SK-N-SH (cell line): ENCODE data around the gene ANKRD11. TPM values are rescaled to one million over a fixed set of nuclear protein-coding genes. Genes with fewer than 3 reads are reported as not detected.

Experiments used
- CHD2 ChIP-seq: fragments of 150-350 bp; IDR thresholded peaks from 2 replicates; pipeline ENCODE4 v1.6.1; 2018; ENCODE audit warnings: low read length; ENCODE audit not compliant: partially characterized antibody
- ELF1 ChIP-seq: IDR thresholded peaks from 2 replicates; pipeline ENCODE4 v1.4.0; 2012
- FOSL2 ChIP-seq: IDR thresholded peaks from 2 replicates; pipeline ENCODE4 v1.4.0; 2012; ENCODE audit warnings: low read depth, mild to moderate bottlenecking, moderate library complexity, borderline replicate concordance
- FOXJ3 ChIP-seq: sonication (generic); formaldehyde crosslinking; IDR thresholded peaks from 2 replicates; pipeline ENCODE4 v1.5.1; 2020; ENCODE audit warnings: mild to moderate bottlenecking, missing genetic modification reagents
- FOXM1 ChIP-seq: IDR thresholded peaks from 2 replicates; pipeline ENCODE4 v1.4.0; 2012; ENCODE audit warnings: low read depth, mild to moderate bottlenecking
- GATA2 ChIP-seq: sonication (generic); formaldehyde crosslinking; IDR thresholded peaks from 2 replicates; pipeline ENCODE4 v1.5.0; 2020; ENCODE audit warnings: mild to moderate bottlenecking, missing genetic modification reagents
- MEF2A ChIP-seq: IDR thresholded peaks from 2 replicates; pipeline ENCODE4 v1.4.0; 2012; ENCODE audit warnings: low read depth, borderline replicate concordance
- MXI1 ChIP-seq: IDR thresholded peaks from 2 replicates; pipeline ENCODE4 v1.6.1; 2012; ENCODE audit warnings: mild to moderate bottlenecking, low read depth, low read length, improper control_type of control experiment
- NFIC ChIP-seq: IDR thresholded peaks from 2 replicates; pipeline ENCODE4 v1.4.0; 2012; ENCODE audit warnings: borderline replicate concordance
- NRF1 ChIP-seq: IDR thresholded peaks from 2 replicates; pipeline ENCODE4 v1.6.1; 2012; ENCODE audit warnings: low read depth, mild to moderate bottlenecking, low read length
- RAD21 ChIP-seq: IDR thresholded peaks from 2 replicates; pipeline ENCODE4 v1.6.1; 2012; ENCODE audit warnings: mild to moderate bottlenecking, low read length
- RCOR1 ChIP-seq: fragments of 150-350 bp; IDR thresholded peaks from 2 replicates; pipeline ENCODE4 v1.6.1; 2017; ENCODE audit warnings: antibody characterized with exemption, low read length
- TEAD4 ChIP-seq: IDR thresholded peaks from 2 replicates; pipeline ENCODE4 v1.4.0; 2012; ENCODE audit warnings: mild to moderate bottlenecking, borderline replicate concordance; ENCODE audit not compliant: insufficient read depth
- YY1 ChIP-seq: IDR thresholded peaks from 2 replicates; pipeline ENCODE4 v1.4.0; 2012; ENCODE audit warnings: low read depth, mild to moderate bottlenecking
- polyA plus RNA-seq, 3 experiments: library from polyadenylated mRNA; depleted of rRNA; stranded (reverse); fragments of >200 nt; gene quantifications; 2 replicates each; pipeline ENCODE4 v1.2.3, GENCODE V29; 2012
- TF ChIP-seq, protein P1 (sequence below): IDR thresholded peaks from 2 replicates; pipeline ENCODE4 v1.4.0; 2012; ENCODE audit warnings: low read depth
- TF ChIP-seq, protein P2 (sequence below): IDR thresholded peaks from 2 replicates; pipeline ENCODE4 v1.6.1; 2012; ENCODE audit warnings: mild to moderate bottlenecking, low read depth, low read length, moderate library complexity
- TF ChIP-seq, protein P3 (sequence below): IDR thresholded peaks from 2 replicates; pipeline ENCODE4 v1.4.0; 2012; ENCODE audit warnings: low read depth, borderline replicate concordance
- TF ChIP-seq, protein P4 (sequence below): fragments of 200-600 bp; sonication (generic); IDR thresholded peaks from 2 replicates; pipeline ENCODE4 v1.6.1; 2017; ENCODE audit warnings: antibody characterized with exemption, mild to moderate bottlenecking, moderate library complexity
- TF ChIP-seq, protein P5 (sequence below): IDR thresholded peaks from 2 replicates; pipeline ENCODE4; 2012

Gene ANKRD11
- polyA plus RNA-seq, 1 of the 3 experiments (the other 2 are of a cell fraction) = 50.2 TPM

DNA sequence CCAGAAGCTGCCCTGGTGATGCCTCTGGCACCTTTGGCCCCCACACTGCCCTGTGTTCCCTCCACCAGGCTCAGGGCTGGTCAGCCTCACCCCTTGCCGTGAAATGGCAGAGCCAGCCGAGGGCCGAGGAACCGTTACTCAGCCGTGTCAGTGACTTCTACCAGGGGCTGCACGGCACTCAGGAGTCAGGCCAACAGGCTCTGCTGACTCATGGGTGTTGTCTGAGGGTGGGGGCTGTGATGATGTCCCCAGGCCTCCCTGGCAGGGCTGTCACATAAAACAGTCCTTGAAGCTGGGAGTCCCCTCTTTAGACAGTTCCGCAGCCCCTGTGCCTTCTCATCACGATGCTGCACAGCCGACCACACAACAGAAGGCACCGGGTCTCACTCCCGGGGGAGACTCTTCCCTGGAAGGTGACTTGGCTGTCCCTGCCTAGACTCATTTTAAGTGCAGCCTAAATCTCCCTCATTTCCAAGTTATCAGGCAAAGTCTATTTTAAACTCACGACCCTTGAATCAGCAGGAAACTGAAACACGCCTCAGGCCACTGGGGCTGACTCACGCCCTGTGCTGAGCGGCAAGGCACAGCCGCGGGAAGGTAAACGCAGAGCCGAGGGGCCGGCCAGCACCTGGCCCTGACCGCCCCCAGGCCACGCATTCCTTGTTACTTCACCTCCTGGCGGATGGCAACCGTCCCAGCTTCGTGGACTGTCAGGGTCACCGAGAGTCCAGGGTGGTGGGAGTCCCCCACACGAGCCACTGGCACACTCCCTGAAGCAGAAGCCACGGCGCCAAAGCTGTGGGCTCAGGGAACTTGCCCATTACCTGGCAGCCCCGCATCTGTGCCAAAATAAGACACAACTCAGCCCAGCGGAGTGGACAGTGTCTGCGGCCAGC is 170.2 kb downstream of the ANKRD11 start (continued):
- TF ChIP-seq FOXJ3 (no peak), CHD2 (no peak), YY1 (no peak), GATA2 (CRISPR knock-in tag) (no peak), NRF1 (no peak), MEF2A (peak; percentile 85; the same call in 1 of the 2 replicates), RAD21 (no peak), MXI1 (no peak), FOXM1 (no peak), TEAD4 (no peak), ELF1 (no peak), RCOR1 (0 out of 2 replicates have a peak, but pooled peaks have one; percentile 16), FOSL2 (peak; percentile 84), NFIC (no peak)
- TF ChIP-seq, protein P1, sequence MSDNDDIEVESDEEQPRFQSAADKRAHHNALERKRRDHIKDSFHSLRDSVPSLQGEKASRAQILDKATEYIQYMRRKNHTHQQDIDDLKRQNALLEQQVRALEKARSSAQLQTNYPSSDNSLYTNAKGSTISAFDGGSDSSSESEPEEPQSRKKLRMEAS = peak; percentile 78; the same call in 1 of the 2 replicates
- TF ChIP-seq, protein P2, sequence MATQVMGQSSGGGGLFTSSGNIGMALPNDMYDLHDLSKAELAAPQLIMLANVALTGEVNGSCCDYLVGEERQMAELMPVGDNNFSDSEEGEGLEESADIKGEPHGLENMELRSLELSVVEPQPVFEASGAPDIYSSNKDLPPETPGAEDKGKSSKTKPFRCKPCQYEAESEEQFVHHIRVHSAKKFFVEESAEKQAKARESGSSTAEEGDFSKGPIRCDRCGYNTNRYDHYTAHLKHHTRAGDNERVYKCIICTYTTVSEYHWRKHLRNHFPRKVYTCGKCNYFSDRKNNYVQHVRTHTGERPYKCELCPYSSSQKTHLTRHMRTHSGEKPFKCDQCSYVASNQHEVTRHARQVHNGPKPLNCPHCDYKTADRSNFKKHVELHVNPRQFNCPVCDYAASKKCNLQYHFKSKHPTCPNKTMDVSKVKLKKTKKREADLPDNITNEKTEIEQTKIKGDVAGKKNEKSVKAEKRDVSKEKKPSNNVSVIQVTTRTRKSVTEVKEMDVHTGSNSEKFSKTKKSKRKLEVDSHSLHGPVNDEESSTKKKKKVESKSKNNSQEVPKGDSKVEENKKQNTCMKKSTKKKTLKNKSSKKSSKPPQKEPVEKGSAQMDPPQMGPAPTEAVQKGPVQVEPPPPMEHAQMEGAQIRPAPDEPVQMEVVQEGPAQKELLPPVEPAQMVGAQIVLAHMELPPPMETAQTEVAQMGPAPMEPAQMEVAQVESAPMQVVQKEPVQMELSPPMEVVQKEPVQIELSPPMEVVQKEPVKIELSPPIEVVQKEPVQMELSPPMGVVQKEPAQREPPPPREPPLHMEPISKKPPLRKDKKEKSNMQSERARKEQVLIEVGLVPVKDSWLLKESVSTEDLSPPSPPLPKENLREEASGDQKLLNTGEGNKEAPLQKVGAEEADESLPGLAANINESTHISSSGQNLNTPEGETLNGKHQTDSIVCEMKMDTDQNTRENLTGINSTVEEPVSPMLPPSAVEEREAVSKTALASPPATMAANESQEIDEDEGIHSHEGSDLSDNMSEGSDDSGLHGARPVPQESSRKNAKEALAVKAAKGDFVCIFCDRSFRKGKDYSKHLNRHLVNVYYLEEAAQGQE = no peak
- TF ChIP-seq, protein P3, sequence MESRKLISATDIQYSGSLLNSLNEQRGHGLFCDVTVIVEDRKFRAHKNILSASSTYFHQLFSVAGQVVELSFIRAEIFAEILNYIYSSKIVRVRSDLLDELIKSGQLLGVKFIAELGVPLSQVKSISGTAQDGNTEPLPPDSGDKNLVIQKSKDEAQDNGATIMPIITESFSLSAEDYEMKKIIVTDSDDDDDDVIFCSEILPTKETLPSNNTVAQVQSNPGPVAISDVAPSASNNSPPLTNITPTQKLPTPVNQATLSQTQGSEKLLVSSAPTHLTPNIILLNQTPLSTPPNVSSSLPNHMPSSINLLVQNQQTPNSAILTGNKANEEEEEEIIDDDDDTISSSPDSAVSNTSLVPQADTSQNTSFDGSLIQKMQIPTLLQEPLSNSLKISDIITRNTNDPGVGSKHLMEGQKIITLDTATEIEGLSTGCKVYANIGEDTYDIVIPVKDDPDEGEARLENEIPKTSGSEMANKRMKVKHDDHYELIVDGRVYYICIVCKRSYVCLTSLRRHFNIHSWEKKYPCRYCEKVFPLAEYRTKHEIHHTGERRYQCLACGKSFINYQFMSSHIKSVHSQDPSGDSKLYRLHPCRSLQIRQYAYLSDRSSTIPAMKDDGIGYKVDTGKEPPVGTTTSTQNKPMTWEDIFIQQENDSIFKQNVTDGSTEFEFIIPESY = no peak
- TF ChIP-seq, protein P4, sequence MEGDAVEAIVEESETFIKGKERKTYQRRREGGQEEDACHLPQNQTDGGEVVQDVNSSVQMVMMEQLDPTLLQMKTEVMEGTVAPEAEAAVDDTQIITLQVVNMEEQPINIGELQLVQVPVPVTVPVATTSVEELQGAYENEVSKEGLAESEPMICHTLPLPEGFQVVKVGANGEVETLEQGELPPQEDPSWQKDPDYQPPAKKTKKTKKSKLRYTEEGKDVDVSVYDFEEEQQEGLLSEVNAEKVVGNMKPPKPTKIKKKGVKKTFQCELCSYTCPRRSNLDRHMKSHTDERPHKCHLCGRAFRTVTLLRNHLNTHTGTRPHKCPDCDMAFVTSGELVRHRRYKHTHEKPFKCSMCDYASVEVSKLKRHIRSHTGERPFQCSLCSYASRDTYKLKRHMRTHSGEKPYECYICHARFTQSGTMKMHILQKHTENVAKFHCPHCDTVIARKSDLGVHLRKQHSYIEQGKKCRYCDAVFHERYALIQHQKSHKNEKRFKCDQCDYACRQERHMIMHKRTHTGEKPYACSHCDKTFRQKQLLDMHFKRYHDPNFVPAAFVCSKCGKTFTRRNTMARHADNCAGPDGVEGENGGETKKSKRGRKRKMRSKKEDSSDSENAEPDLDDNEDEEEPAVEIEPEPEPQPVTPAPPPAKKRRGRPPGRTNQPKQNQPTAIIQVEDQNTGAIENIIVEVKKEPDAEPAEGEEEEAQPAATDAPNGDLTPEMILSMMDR = no peak
- TF ChIP-seq, protein P5, sequence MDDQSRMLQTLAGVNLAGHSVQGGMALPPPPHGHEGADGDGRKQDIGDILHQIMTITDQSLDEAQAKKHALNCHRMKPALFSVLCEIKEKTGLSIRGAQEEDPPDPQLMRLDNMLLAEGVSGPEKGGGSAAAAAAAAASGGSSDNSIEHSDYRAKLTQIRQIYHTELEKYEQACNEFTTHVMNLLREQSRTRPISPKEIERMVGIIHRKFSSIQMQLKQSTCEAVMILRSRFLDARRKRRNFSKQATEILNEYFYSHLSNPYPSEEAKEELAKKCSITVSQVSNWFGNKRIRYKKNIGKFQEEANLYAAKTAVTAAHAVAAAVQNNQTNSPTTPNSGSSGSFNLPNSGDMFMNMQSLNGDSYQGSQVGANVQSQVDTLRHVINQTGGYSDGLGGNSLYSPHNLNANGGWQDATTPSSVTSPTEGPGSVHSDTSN = peak; percentile 38
